HL-60 (cell line): ENCODE data around the gene RBBP8NL.

Source experiments
- DNase-seq, 2 experiments: peaks; one replicate each; pipeline ENCODE4 v3.0.0-alpha.2; 2010 to 2020; ENCODE audit warnings: low read depth in 1 of 2, low spot score in 1 of 2
- H3K27ac ChIP-seq: fragments of 250-450 bp; sonication (Bioruptor Pico); replicated peaks from 2 replicates; pipeline ENCODE4 v1.5.1; 2020; ENCODE audit warnings: mild to moderate bottlenecking, moderate library complexity
- H3K27me3 ChIP-seq: fragments of 250-450 bp; sonication (Bioruptor Pico); 2 replicates; pipeline ENCODE4 v1.5.1; 2021; ENCODE audit warnings: mild to moderate bottlenecking, moderate library complexity; ENCODE audit not compliant: insufficient read depth, poor library complexity, severe bottlenecking
- H3K4me3 ChIP-seq: replicated peaks from 2 replicates; pipeline ENCODE4 v1.5.1; 2011; ENCODE audit warnings: mild to moderate bottlenecking, control low read depth, low read length; ENCODE audit not compliant: insufficient read depth
- GABPA ChIP-seq: IDR thresholded peaks from 2 replicates; pipeline ENCODE4 v1.6.1; 2012; ENCODE audit warnings: low read depth
- POLR2AphosphoS5 ChIP-seq: IDR thresholded peaks from 2 replicates; pipeline ENCODE4 v1.6.1; 2012; ENCODE audit warnings: low read depth
- SPI1 ChIP-seq: IDR thresholded peaks from 2 replicates; pipeline ENCODE4 v1.6.1; 2012; ENCODE audit warnings: low read depth, mild to moderate bottlenecking, borderline replicate concordance
- TF ChIP-seq, protein P1 (sequence below): IDR thresholded peaks from one replicate; pipeline ENCODE4 v1.5.1; 2011; ENCODE audit warnings: low read length, control low read depth, inconsistent platforms; ENCODE audit not compliant: insufficient read depth
- TF ChIP-seq, protein P2 (sequence below): IDR thresholded peaks from 2 replicates; pipeline ENCODE4 v1.6.1; 2012; ENCODE audit warnings: low read depth; ENCODE audit not compliant: insufficient replicate concordance

The RBBP8NL gene

DNA sequence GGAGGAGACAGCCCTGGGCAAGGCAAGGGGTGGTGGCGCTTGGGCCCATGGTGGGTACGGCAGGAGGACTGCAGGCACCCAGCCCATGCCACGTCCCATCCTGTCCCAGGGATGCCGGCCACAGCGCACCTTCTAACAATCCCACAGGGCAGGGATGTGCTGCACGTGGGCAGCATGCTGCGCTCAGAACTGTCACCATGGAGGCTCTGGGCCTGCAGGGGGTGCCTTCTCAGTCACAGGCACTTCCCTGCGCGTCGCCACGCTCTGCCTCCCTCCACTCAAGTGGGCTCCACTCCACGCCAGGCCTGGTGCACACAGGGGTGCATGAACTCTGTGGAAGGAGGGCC is 22.6 kb downstream of the RBBP8NL start:
- Histone ChIP-seq H3K27me3 (no peaks in the 10 kb centered on the region), H3K4me3 (no peak overlapping the region), H3K27ac (no peak overlapping the region)
- no peak for TF ChIP-seq POLR2AphosphoS5
- TF ChIP-seq GABPA, result no peak
- TF ChIP-seq, protein P1, sequence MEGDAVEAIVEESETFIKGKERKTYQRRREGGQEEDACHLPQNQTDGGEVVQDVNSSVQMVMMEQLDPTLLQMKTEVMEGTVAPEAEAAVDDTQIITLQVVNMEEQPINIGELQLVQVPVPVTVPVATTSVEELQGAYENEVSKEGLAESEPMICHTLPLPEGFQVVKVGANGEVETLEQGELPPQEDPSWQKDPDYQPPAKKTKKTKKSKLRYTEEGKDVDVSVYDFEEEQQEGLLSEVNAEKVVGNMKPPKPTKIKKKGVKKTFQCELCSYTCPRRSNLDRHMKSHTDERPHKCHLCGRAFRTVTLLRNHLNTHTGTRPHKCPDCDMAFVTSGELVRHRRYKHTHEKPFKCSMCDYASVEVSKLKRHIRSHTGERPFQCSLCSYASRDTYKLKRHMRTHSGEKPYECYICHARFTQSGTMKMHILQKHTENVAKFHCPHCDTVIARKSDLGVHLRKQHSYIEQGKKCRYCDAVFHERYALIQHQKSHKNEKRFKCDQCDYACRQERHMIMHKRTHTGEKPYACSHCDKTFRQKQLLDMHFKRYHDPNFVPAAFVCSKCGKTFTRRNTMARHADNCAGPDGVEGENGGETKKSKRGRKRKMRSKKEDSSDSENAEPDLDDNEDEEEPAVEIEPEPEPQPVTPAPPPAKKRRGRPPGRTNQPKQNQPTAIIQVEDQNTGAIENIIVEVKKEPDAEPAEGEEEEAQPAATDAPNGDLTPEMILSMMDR, result no peak
- TF ChIP-seq, protein P2, sequence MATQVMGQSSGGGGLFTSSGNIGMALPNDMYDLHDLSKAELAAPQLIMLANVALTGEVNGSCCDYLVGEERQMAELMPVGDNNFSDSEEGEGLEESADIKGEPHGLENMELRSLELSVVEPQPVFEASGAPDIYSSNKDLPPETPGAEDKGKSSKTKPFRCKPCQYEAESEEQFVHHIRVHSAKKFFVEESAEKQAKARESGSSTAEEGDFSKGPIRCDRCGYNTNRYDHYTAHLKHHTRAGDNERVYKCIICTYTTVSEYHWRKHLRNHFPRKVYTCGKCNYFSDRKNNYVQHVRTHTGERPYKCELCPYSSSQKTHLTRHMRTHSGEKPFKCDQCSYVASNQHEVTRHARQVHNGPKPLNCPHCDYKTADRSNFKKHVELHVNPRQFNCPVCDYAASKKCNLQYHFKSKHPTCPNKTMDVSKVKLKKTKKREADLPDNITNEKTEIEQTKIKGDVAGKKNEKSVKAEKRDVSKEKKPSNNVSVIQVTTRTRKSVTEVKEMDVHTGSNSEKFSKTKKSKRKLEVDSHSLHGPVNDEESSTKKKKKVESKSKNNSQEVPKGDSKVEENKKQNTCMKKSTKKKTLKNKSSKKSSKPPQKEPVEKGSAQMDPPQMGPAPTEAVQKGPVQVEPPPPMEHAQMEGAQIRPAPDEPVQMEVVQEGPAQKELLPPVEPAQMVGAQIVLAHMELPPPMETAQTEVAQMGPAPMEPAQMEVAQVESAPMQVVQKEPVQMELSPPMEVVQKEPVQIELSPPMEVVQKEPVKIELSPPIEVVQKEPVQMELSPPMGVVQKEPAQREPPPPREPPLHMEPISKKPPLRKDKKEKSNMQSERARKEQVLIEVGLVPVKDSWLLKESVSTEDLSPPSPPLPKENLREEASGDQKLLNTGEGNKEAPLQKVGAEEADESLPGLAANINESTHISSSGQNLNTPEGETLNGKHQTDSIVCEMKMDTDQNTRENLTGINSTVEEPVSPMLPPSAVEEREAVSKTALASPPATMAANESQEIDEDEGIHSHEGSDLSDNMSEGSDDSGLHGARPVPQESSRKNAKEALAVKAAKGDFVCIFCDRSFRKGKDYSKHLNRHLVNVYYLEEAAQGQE, result no peak
- TF ChIP-seq SPI1, result no peak
- DNase-seq, result no peak

DNA sequence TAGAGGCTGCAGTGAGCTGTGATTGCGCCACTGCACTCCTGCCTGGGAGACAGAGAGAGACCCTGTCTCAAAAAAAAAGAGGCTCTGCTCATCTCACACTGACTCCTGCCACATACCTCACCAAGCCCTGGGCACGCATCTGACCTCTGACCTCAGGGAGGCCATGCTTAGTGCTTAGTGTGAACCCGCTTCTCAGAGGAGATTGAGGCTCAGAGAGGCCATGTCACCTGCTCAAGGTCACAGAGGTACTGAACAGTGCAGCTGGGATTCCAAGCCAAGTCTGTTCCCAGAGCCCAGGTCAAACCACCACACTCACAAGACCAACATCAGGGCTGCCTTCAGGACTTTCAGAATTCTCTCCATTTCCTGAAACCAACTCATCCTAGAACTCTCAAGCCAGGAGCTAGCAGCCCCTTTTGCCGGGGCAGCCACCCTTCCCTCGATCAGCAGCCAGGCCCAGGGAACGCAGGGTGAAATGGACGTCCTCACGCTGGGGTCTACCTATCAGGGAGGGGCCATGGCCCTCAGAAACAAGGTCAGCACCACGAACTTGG is 23.1 kb downstream of the RBBP8NL start:
- Histone ChIP-seq H3K4me3 (no peak overlapping the region), H3K27ac (no peak overlapping the region), H3K27me3 (no peaks in the 10 kb centered on the region)
- DNase-seq, result no peak
- TF ChIP-seq, protein P1, result no peak
- TF ChIP-seq POLR2AphosphoS5 (no peak), GABPA (no peak), SPI1 (no peak)
- TF ChIP-seq, protein P2, result no peak

DNA sequence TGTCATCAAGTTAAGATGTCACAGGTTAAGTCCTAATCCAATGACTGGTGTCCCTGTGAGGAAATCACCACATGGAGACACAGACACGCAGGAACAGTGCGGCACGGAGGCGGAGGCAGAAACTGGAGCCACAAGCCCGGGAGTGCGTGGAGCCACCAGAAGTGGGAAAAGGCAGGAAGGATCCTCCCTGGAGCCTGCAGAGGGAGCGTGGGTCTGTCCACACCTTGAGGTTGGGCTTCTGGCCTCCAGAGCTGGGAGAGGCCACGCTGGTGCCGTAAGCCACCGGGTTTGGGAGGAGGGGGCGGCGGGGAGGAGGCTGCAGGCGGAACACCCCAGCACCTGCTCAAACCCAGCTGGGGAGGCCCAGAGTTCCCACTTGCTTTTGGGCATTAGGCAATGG is 24.0 kb downstream of the RBBP8NL start:
- no peak overlapping the region for H3K27ac ChIP-seq
- no peak for DNase-seq
- no peak for TF ChIP-seq POLR2AphosphoS5
- TF ChIP-seq GABPA, result no peak
- TF ChIP-seq, protein P1, result no peak
- H3K27me3 ChIP-seq, result no peaks in the 10 kb centered on the region
- H3K4me3 ChIP-seq, result no peak overlapping the region

DNA sequence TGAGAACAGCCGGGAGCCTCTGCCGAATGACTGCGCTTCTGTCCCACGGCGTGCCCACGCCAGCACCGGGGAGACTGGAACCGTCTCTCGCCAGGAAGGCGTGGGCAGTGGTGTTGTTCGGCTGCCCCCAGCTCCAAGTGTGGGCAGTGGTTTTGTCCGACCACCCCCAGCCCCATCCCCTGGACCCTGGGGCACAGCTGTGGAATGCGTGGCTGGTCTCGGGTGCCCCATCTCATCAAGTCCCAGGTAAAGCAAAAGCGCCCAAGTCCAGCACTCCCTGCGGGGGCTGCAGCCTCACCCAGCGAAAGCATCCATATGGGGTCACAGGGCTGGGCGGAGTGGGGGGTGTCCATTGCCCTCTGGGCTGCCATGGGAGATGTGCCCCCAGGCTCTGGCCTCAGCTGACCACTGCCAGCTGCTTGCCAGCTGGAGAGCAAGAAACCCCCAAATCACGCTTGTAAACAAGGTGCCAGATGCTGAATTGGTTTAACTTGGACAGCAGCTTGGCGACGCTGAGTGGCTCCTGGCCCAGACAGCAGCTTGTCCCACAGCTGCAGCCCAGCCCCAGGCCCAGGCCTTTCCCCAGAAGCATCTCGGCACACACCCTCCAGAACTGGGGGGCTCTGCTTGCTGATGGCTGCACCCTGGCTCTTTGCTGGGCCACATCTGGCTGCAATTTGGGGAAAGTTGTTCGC is 24.7 kb downstream of the RBBP8NL start:
- no peaks in the 10 kb centered on the region for H3K27me3 ChIP-seq
- no peak overlapping the region for H3K27ac ChIP-seq
- no peak for DNase-seq
- H3K4me3 ChIP-seq, result no peak overlapping the region
- TF ChIP-seq, protein P1, result no peak
- TF ChIP-seq POLR2AphosphoS5, result no peak
- TF ChIP-seq, protein P2, result no peak
- TF ChIP-seq SPI1, result no peak
- TF ChIP-seq GABPA, result no peak
